Measurements from ENCODE around the gene DYRK3. TPM values are rescaled to one million over a fixed set of nuclear protein-coding genes. Genes with fewer than 3 reads are reported as not detected.
A peak's percentile ranks its signal among the peaks of the same experiment; 100 is the strongest.

Gene DYRK3
- total and polyA plus RNA-seq, 9 of the 15 experiments (the other 6 are each of a cell fraction or from before 2014, with no cell fraction given): 4.5 to 33.7 (median 25.7) TPM

GRCh38 chr1:206612129-206612876 is 23.0 kb upstream of the DYRK3 start, which contains the start of gene EIF2D (continued):
- TF ChIP-seq, protein P1, sequence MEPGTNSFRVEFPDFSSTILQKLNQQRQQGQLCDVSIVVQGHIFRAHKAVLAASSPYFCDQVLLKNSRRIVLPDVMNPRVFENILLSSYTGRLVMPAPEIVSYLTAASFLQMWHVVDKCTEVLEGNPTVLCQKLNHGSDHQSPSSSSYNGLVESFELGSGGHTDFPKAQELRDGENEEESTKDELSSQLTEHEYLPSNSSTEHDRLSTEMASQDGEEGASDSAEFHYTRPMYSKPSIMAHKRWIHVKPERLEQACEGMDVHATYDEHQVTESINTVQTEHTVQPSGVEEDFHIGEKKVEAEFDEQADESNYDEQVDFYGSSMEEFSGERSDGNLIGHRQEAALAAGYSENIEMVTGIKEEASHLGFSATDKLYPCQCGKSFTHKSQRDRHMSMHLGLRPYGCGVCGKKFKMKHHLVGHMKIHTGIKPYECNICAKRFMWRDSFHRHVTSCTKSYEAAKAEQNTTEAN (CRISPR knock-in tag; IDR thresholded peaks at IDR 0.05): peak; percentile 80; the same call in 1 of the 2 replicates
- TF ChIP-seq MECOM (CRISPR knock-in tag; IDR thresholded peaks at IDR 0.05): no peak
- no peak; the same call in 1 of the 2 replicates for TF ChIP-seq TRIM28 (IDR thresholded peaks at IDR 0.05)
- peak; percentile 99 for TF ChIP-seq NR1H2 (CRISPR knock-in tag; IDR thresholded peaks at IDR 0.05)
- no peak for TF ChIP-seq ELK1 (CRISPR knock-in tag; IDR thresholded peaks at IDR 0.05)
- TF ChIP-seq, protein P2, sequence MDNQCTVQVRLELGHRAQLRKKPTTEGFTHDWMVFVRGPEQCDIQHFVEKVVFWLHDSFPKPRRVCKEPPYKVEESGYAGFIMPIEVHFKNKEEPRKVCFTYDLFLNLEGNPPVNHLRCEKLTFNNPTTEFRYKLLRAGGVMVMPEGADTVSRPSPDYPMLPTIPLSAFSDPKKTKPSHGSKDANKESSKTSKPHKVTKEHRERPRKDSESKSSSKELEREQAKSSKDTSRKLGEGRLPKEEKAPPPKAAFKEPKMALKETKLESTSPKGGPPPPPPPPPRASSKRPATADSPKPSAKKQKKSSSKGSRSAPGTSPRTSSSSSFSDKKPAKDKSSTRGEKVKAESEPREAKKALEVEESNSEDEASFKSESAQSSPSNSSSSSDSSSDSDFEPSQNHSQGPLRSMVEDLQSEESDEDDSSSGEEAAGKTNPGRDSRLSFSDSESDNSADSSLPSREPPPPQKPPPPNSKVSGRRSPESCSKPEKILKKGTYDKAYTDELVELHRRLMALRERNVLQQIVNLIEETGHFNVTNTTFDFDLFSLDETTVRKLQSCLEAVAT (IDR thresholded peaks at IDR 0.05): peak; percentile 38 to 83; a peak in 3 of 4 replicates
- no peak for TF ChIP-seq RFX5 (IDR thresholded peaks at IDR 0.05; ENCODE audit: low read depth, low read length)
- TF ChIP-seq, protein P3, sequence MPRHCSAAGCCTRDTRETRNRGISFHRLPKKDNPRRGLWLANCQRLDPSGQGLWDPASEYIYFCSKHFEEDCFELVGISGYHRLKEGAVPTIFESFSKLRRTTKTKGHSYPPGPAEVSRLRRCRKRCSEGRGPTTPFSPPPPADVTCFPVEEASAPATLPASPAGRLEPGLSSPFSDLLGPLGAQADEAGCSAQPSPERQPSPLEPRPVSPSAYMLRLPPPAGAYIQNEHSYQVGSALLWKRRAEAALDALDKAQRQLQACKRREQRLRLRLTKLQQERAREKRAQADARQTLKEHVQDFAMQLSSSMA (CRISPR knock-in tag; IDR thresholded peaks at IDR 0.05): no peak
- TF ChIP-seq PBX2 (CRISPR knock-in tag; IDR thresholded peaks at IDR 0.05; ENCODE audit: low read depth): no peak
- TF ChIP-seq PBX2 (tag; conservative IDR thresholded peaks at IDR 0.05; ENCODE audit: low read depth): no peak
- peak; percentile 92 for TF ChIP-seq ETV5 (CRISPR knock-in tag; IDR thresholded peaks at IDR 0.05; ENCODE audit: low read depth)
- no peak for TF ChIP-seq POLR3G (IDR thresholded peaks at IDR 0.05; ENCODE audit: extremely low read depth, insufficient read length, insufficient replicate concordance)
- TF ChIP-seq RBM15 (IDR thresholded peaks at IDR 0.05; ENCODE audit: insufficient read depth, low read length): no peak
- TF ChIP-seq TAF9B (IDR thresholded peaks at IDR 0.05; ENCODE audit: partially characterized antibody): peak; percentile 98
- peak; percentile 79 for TF ChIP-seq DMBX1 (CRISPR knock-in tag; IDR thresholded peaks at IDR 0.05; ENCODE audit: borderline replicate concordance)
- TF ChIP-seq ZBTB26 (CRISPR knock-in tag; IDR thresholded peaks at IDR 0.05): no peak
- peak; percentile 81; the same call in 1 of the 2 replicates for TF ChIP-seq CHCHD3 (CRISPR knock-in tag; IDR thresholded peaks at IDR 0.05)
- TF ChIP-seq GATA2 (CRISPR knock-in tag; IDR thresholded peaks at IDR 0.05): no peak
- TF ChIP-seq NFE2 (IDR thresholded peaks at IDR 0.05; ENCODE audit: low read depth): peak; percentile 45
- TF ChIP-seq ZNF165 (CRISPR knock-in tag; IDR thresholded peaks at IDR 0.05; ENCODE audit: borderline replicate concordance): peak; percentile 41; the same call in 1 of the 2 replicates
